HEK293 (cell line): ENCODE results near the gene C6orf141.
A peak's percentile ranks its signal among the peaks of the same experiment; 100 is the strongest.

Experiments used
- BCL11A ChIP-seq: fragments of 450-650 bp; formaldehyde crosslinking; IDR thresholded peaks from 2 replicates; pipeline ENCODE4 v1.5.1; 2016; ENCODE audit warnings: low read depth, missing biosample characterization, missing genetic modification characterization
- EGR2 ChIP-seq: fragments of 450-650 bp; formaldehyde crosslinking; IDR thresholded peaks from 2 replicates; pipeline ENCODE4 v1.5.1; 2016; ENCODE audit warnings: low read depth, missing biosample characterization, missing genetic modification characterization
- GLI2 ChIP-seq: fragments of 450-650 bp; formaldehyde crosslinking; IDR thresholded peaks from 2 replicates; pipeline ENCODE4; 2017; ENCODE audit warnings: missing biosample characterization, missing genetic modification characterization, low read depth, borderline replicate concordance
- HOXD13 ChIP-seq: sonication (generic); formaldehyde crosslinking; IDR thresholded peaks from 2 replicates; pipeline ENCODE4 v1.8.0; 2022; ENCODE audit warnings: missing genetic modification reagents, borderline replicate concordance
- OSR2 ChIP-seq: fragments of 450-650 bp; formaldehyde crosslinking; IDR thresholded peaks from 2 replicates; pipeline ENCODE4 v1.5.1; 2016; ENCODE audit warnings: missing biosample characterization, missing genetic modification characterization
- SP7 ChIP-seq: fragments of 450-650 bp; formaldehyde crosslinking; IDR thresholded peaks from 2 replicates; pipeline ENCODE4 v1.5.1; 2016; ENCODE audit warnings: missing biosample characterization, missing genetic modification characterization
- ZBTB21 ChIP-seq: fragments of 450-650 bp; formaldehyde crosslinking; IDR thresholded peaks from 2 replicates; pipeline ENCODE4 v1.5.1; 2017; ENCODE audit warnings: missing biosample characterization, missing genetic modification characterization
- ZBTB8A ChIP-seq: fragments of 450-650 bp; formaldehyde crosslinking; IDR thresholded peaks from 2 replicates; pipeline ENCODE4 v1.5.1; 2016; ENCODE audit warnings: missing biosample characterization, missing genetic modification characterization
- ZFP41 ChIP-seq: fragments of 450-650 bp; formaldehyde crosslinking; IDR thresholded peaks from 2 replicates; pipeline ENCODE4 v1.5.1; 2016; ENCODE audit warnings: missing biosample characterization, missing genetic modification characterization, borderline replicate concordance
- ZNF274 ChIP-seq, 2 experiments: fragments of 200-500 bp in 1 of 2; fragments of 450-650 bp in 1 of 2; sonication (Bioruptor generic) in 1 of 2; formaldehyde crosslinking in 1 of 2; IDR thresholded peaks; 2 replicates each; pipeline versions ENCODE4 v1.5.1 to v1.6.1; 2014 to 2016; ENCODE audit warnings: borderline replicate concordance in 1 of 2, inconsistent platforms in 1 of 2, low read length in 1 of 2, missing biosample characterization in 1 of 2, missing genetic modification characterization in 1 of 2
- ZNF292 ChIP-seq: fragments of 450-650 bp; formaldehyde crosslinking; IDR thresholded peaks from 2 replicates; pipeline ENCODE4 v1.5.1; 2016; ENCODE audit warnings: low read depth, missing biosample characterization, missing genetic modification characterization, borderline replicate concordance
- ZNF335 ChIP-seq: fragments of 450-650 bp; formaldehyde crosslinking; conservative IDR thresholded peaks from 2 replicates; pipeline ENCODE4 v1.5.1; 2016; ENCODE audit warnings: missing biosample characterization, missing genetic modification characterization
- ZNF510 ChIP-seq: fragments of 450-650 bp; formaldehyde crosslinking; IDR thresholded peaks from 2 replicates; pipeline ENCODE4 v1.5.1; 2018; ENCODE audit warnings: mild to moderate bottlenecking, missing genetic modification characterization, missing biosample characterization; ENCODE audit not compliant: insufficient replicate concordance
- ZNF521 ChIP-seq: fragments of 450-650 bp; formaldehyde crosslinking; IDR thresholded peaks from 2 replicates; pipeline ENCODE4 v1.5.1; 2017; ENCODE audit warnings: missing biosample characterization, mild to moderate bottlenecking, missing genetic modification characterization
- ZNF561 ChIP-seq: fragments of 450-650 bp; IDR thresholded peaks from 2 replicates; pipeline ENCODE4 v1.5.1; 2018; ENCODE audit warnings: missing biosample characterization, missing genetic modification characterization, borderline replicate concordance
- ZNF701 ChIP-seq: fragments of 450-650 bp; formaldehyde crosslinking; IDR thresholded peaks from 2 replicates; pipeline ENCODE4 v1.5.1; 2016; ENCODE audit warnings: missing biosample characterization, missing genetic modification characterization
- ZNF791 ChIP-seq: fragments of 450-650 bp; formaldehyde crosslinking; IDR thresholded peaks from 2 replicates; pipeline ENCODE4 v1.5.1; 2016; ENCODE audit warnings: missing biosample characterization, missing genetic modification characterization
- ZNF843 ChIP-seq: fragments of 450-650 bp; formaldehyde crosslinking; IDR thresholded peaks from 2 replicates; pipeline ENCODE4 v1.5.1; 2016; ENCODE audit warnings: missing biosample characterization, missing genetic modification characterization
- ZSCAN16 ChIP-seq: fragments of 450-650 bp; formaldehyde crosslinking; IDR thresholded peaks from 2 replicates; pipeline ENCODE4 v1.5.1; 2016; ENCODE audit warnings: missing biosample characterization, missing genetic modification characterization
- ZXDB ChIP-seq: fragments of 450-650 bp; formaldehyde crosslinking; IDR thresholded peaks from 2 replicates; pipeline ENCODE4 v1.5.1; 2016; ENCODE audit warnings: missing biosample characterization, missing genetic modification characterization
- TF ChIP-seq, protein P1 (sequence below): fragments of 450-650 bp; formaldehyde crosslinking; IDR thresholded peaks from 2 replicates; pipeline ENCODE4 v1.5.1; 2016; ENCODE audit warnings: missing biosample characterization, missing genetic modification characterization, borderline replicate concordance
- TF ChIP-seq, protein P2 (sequence below): fragments of 450-650 bp; formaldehyde crosslinking; IDR thresholded peaks from 2 replicates; pipeline ENCODE4 v1.5.1; 2016; ENCODE audit warnings: missing biosample characterization, missing genetic modification characterization, borderline replicate concordance
- TF ChIP-seq, protein P3 (sequence below): fragments of 450-650 bp; formaldehyde crosslinking; IDR thresholded peaks from 2 replicates; pipeline ENCODE4 v1.5.1; 2016; ENCODE audit warnings: missing biosample characterization, missing genetic modification characterization
- TF ChIP-seq, protein P4 (sequence below): fragments of 450-650 bp; formaldehyde crosslinking; IDR thresholded peaks from 2 replicates; pipeline ENCODE4 v1.5.1; 2017; ENCODE audit warnings: missing biosample characterization, missing genetic modification characterization
- TF ChIP-seq, protein P5 (sequence below): fragments of 450-650 bp; formaldehyde crosslinking; IDR thresholded peaks from 2 replicates; pipeline ENCODE4 v1.5.1; 2016; ENCODE audit warnings: missing biosample characterization, missing genetic modification characterization

The C6orf141 gene

DNA sequence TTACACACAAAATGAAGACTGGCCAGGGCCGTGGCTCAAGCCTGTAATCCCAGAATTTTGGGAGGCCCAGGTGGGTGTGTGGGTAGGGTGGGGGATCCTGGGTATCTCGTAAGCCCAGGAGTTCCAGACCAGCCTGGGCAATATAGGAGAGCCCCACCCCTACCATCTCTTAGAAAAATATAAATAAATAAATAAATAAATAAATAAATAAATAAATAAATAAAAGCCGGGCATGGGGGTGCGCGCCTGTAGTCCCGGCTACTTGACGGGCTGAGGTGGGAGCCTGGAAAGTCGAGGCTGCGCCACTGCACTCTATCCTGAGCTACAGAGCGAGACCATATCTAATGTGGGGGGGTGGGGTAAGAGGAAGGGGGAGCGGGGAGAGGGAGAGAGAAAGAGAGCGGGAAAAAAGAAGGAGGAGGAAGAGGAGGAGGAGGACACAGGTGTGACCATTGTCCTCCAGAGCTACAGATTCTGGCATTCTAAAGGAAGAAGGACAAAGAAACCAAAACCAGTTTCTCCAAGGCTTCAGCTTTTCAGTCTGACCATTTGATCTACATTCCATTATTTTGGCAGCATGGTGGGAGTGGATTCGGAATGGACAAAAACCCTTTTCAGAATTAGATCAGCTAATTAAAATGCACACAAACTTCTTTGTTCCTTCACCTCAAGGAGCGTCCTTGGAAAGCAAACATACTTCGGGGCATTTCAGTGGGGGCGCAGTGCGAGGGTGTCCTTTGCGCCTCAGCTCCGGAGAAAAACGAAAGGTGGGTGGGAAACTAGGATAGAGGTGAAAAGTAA, 577 bp upstream of the C6orf141 start (continued):
- TF ChIP-seq ZNF274 (IDR thresholded peaks at IDR 0.05; ENCODE audit: low read length) (no peak), ZNF274 (tag by site-specific recombination; IDR thresholded peaks at IDR 0.05; ENCODE audit: borderline replicate concordance) (no peak), ZNF335 (tag by site-specific recombination) (no peak), ZNF521 (tag by site-specific recombination) (no peak), ZFP41 (tag by site-specific recombination) (no peak), ZBTB21 (tag by site-specific recombination) (0 out of 2 replicates have a peak, but pooled peaks have one; percentile 45), ZNF701 (tag by site-specific recombination) (no peak), ZNF510 (tag by site-specific recombination) (no peak), EGR2 (tag by site-specific recombination) (no peak), ZNF292 (tag by site-specific recombination) (peak; percentile 69; the same call in 1 of the 2 replicates), ZNF843 (tag by site-specific recombination) (no peak), OSR2 (tag by site-specific recombination) (no peak), ZXDB (tag by site-specific recombination) (peak; percentile 25; the same call in 1 of the 2 replicates), ZNF791 (tag by site-specific recombination) (no peak), GLI2 (tag by site-specific recombination) (peak; percentile 31; the same call in 1 of the 2 replicates), SP7 (tag by site-specific recombination) (no peak), HOXD13 (CRISPR knock-in tag) (no peak), ZBTB8A (peak; percentile 59; the same call in 1 of the 2 replicates), ZNF561 (tag by site-specific recombination) (no peak), BCL11A (no peak), ZSCAN16 (no peak)
- TF ChIP-seq, protein P1, sequence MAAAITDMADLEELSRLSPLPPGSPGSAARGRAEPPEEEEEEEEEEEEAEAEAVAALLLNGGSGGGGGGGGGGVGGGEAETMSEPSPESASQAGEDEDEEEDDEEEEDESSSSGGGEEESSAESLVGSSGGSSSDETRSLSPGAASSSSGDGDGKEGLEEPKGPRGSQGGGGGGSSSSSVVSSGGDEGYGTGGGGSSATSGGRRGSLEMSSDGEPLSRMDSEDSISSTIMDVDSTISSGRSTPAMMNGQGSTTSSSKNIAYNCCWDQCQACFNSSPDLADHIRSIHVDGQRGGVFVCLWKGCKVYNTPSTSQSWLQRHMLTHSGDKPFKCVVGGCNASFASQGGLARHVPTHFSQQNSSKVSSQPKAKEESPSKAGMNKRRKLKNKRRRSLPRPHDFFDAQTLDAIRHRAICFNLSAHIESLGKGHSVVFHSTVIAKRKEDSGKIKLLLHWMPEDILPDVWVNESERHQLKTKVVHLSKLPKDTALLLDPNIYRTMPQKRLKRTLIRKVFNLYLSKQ (tag by site-specific recombination) = no peak
- TF ChIP-seq, protein P2, sequence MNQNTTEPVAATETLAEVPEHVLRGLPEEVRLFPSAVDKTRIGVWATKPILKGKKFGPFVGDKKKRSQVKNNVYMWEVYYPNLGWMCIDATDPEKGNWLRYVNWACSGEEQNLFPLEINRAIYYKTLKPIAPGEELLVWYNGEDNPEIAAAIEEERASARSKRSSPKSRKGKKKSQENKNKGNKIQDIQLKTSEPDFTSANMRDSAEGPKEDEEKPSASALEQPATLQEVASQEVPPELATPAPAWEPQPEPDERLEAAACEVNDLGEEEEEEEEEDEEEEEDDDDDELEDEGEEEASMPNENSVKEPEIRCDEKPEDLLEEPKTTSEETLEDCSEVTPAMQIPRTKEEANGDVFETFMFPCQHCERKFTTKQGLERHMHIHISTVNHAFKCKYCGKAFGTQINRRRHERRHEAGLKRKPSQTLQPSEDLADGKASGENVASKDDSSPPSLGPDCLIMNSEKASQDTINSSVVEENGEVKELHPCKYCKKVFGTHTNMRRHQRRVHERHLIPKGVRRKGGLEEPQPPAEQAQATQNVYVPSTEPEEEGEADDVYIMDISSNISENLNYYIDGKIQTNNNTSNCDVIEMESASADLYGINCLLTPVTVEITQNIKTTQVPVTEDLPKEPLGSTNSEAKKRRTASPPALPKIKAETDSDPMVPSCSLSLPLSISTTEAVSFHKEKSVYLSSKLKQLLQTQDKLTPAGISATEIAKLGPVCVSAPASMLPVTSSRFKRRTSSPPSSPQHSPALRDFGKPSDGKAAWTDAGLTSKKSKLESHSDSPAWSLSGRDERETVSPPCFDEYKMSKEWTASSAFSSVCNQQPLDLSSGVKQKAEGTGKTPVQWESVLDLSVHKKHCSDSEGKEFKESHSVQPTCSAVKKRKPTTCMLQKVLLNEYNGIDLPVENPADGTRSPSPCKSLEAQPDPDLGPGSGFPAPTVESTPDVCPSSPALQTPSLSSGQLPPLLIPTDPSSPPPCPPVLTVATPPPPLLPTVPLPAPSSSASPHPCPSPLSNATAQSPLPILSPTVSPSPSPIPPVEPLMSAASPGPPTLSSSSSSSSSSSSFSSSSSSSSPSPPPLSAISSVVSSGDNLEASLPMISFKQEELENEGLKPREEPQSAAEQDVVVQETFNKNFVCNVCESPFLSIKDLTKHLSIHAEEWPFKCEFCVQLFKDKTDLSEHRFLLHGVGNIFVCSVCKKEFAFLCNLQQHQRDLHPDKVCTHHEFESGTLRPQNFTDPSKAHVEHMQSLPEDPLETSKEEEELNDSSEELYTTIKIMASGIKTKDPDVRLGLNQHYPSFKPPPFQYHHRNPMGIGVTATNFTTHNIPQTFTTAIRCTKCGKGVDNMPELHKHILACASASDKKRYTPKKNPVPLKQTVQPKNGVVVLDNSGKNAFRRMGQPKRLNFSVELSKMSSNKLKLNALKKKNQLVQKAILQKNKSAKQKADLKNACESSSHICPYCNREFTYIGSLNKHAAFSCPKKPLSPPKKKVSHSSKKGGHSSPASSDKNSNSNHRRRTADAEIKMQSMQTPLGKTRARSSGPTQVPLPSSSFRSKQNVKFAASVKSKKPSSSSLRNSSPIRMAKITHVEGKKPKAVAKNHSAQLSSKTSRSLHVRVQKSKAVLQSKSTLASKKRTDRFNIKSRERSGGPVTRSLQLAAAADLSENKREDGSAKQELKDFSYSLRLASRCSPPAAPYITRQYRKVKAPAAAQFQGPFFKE (tag by site-specific recombination) = no peak
- TF ChIP-seq, protein P3, sequence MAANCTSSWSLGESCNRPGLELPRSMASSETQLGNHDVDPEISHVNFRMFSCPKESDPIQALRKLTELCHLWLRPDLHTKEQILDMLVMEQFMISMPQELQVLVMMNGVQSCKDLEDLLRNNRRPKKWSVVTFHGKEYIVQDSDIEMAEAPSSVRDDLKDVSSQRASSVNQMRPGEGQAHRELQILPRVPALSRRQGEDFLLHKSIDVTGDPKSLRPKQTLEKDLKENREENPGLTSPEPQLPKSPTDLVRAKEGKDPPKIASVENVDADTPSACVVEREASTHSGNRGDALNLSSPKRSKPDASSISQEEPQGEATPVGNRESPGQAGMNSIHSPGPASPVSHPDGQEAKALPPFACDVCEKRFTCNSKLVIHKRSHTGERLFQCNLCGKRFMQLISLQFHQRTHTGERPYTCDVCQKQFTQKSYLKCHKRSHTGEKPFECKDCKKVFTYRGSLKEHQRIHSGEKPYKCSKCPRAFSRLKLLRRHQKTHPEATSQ (tag by site-specific recombination) = no peak
- TF ChIP-seq, protein P4, sequence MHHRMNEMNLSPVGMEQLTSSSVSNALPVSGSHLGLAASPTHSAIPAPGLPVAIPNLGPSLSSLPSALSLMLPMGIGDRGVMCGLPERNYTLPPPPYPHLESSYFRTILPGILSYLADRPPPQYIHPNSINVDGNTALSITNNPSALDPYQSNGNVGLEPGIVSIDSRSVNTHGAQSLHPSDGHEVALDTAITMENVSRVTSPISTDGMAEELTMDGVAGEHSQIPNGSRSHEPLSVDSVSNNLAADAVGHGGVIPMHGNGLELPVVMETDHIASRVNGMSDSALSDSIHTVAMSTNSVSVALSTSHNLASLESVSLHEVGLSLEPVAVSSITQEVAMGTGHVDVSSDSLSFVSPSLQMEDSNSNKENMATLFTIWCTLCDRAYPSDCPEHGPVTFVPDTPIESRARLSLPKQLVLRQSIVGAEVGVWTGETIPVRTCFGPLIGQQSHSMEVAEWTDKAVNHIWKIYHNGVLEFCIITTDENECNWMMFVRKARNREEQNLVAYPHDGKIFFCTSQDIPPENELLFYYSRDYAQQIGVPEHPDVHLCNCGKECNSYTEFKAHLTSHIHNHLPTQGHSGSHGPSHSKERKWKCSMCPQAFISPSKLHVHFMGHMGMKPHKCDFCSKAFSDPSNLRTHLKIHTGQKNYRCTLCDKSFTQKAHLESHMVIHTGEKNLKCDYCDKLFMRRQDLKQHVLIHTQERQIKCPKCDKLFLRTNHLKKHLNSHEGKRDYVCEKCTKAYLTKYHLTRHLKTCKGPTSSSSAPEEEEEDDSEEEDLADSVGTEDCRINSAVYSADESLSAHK = no peak
- TF ChIP-seq, protein P5, sequence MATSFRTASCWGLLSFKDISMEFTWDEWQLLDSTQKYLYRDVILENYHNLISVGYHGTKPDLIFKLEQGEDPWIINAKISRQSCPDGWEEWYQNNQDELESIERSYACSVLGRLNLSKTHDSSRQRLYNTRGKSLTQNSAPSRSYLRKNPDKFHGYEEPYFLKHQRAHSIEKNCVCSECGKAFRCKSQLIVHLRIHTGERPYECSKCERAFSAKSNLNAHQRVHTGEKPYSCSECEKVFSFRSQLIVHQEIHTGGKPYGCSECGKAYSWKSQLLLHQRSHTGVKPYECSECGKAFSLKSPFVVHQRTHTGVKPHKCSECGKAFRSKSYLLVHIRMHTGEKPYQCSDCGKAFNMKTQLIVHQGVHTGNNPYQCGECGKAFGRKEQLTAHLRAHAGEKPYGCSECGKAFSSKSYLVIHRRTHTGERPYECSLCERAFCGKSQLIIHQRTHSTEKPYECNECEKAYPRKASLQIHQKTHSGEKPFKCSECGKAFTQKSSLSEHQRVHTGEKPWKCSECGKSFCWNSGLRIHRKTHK (tag by site-specific recombination) = no peak
